Effector CD4-positive, alpha-beta T cell (primary cell): ENCODE data around the gene CNOT4.

Source experiments
- DNase-seq: peaks from one replicate; pipeline ENCODE4 v3.0.0-alpha.2; 2020

CNOT4 gene

GRCh38 chr7:135389971-135390370, 119.9 kb downstream of the CNOT4 start:
- DNase-seq = no peak

GRCh38 chr7:135388616-135389015, 121.3 kb downstream of the CNOT4 start:
- DNase-seq = no peak

- no peak for DNase-seq
Observed at GRCh38 chr7:135386776-135387175, 123.1 kb downstream of the CNOT4 start.

GRCh38 chr7:135386181-135386580, 123.7 kb downstream of the CNOT4 start:
- DNase-seq = no peak

- DNase-seq = no peak
Observed at GRCh38 chr7:135385209-135385608, 124.7 kb downstream of the CNOT4 start.

- DNase-seq = no peak
Observed at GRCh38 chr7:135383525-135384175, 126.3 kb downstream of the CNOT4 start.

GRCh38 chr7:135382173-135382572, 127.7 kb downstream of the CNOT4 start:
- DNase-seq = no peak

GRCh38 chr7:135381369-135381768, 128.5 kb downstream of the CNOT4 start:
- no peak for DNase-seq

- DNase-seq = no peak
Observed at GRCh38 chr7:135380351-135380750, 129.6 kb downstream of the CNOT4 start.

- no peak for DNase-seq
Observed at GRCh38 chr7:135377171-135377570, 132.7 kb downstream of the CNOT4 start.

GRCh38 chr7:135375908-135376699, 133.8 kb downstream of the CNOT4 start:
- DNase-seq = no peak

- DNase-seq = no peak
Observed at GRCh38 chr7:135374736-135375135, 135.2 kb downstream of the CNOT4 start.

- DNase-seq = no peak
Observed at GRCh38 chr7:135372222-135372621, 137.7 kb downstream of the CNOT4 start.

GRCh38 chr7:135370656-135371055, 139.2 kb downstream of the CNOT4 start:
- DNase-seq = no peak

- DNase-seq = no peak
Observed at GRCh38 chr7:135369405-135369804, 140.5 kb downstream of the CNOT4 start.

GRCh38 chr7:135368416-135369186, 141.3 kb downstream of the CNOT4 start:
- no peak for DNase-seq

- DNase-seq = no peak
Observed at GRCh38 chr7:135366843-135367508, 142.9 kb downstream of the CNOT4 start.

GRCh38 chr7:135365721-135366120, 144.2 kb downstream of the CNOT4 start:
- DNase-seq = no peak

- no peak for DNase-seq
Observed at GRCh38 chr7:135364206-135364605, 145.7 kb downstream of the CNOT4 start.

GRCh38 chr7:135362871-135363270, 147.0 kb downstream of the CNOT4 start:
- no peak for DNase-seq

- DNase-seq = no peak
Observed at GRCh38 chr7:135361788-135362187, 148.1 kb downstream of the CNOT4 start.

- no peak for DNase-seq
Observed at GRCh38 chr7:135359615-135360014, 150.3 kb downstream of the CNOT4 start.
